ENCODE results near the gene QSOX1.

The QSOX1 gene

GRCh38 chr1:180152588-180152987 lies 2.1 kb upstream of the QSOX1 start:
- DNase-seq: no peak

GRCh38 chr1:180153032-180153431 lies 1.6 kb upstream of the QSOX1 start:
- no peak for DNase-seq

DNA sequence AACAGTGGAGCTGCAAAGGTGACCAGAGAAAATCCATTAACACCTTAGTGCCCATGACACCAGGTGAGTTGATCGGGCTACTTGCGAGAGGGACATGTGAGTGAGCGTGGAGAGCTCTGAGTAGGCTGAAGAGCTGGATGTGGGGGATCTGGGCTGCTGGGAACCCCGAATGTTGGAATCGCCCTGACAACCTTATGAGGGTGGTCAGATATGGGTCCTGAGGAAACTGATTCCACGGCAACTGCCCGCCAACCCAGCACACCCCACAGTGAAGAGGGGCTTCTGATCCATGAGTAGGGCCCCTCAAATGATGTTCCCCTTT lies 705 bp upstream of the QSOX1 start:
- no peak for DNase-seq

DNA sequence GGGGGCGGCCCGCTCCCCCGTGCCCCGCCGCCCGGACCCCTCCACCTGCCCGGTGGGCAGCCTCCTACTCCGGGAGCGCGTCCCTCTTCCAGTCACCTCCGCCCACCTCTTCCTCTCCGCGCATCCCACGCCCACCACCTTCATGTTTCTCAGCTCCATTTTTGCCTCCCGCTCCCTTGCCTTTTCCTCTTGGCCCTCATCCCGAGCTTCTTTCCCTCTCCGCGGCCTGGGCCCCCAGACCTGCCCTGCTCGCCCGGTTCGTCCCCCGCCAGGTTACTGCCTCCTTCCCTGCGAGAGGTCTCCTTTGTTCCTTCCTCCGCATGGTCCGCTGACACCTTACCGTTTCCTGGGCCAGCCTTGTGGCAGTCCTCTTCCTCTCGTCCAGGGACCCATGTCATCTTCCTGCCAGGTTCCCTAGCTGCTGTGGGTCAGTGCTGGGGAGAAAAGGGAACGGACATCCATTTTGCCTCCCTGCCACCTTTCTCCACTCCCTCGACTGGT lies 563 bp downstream of the QSOX1 start:
- no peak for DNase-seq

DNA sequence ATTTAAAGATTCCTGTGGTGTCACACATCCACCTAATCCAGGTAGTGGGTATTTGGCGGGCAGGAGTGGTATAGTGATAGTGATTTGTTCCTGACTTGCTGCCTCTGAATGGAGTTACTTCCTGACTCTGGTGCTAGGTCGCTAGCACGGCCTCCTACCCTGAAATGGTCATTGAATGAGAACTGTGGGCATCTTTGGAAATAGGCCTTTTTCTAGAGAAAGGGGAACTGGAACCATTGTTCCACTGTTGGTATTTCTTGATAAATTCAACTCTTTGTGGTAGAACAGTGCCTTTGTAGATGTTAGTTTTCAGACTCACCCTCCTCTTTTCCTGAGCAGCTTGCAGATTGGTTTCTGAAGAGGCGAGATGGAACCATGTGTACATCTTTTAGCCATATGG lies 1.5 kb downstream of the QSOX1 start:
- DNase-seq: peak; percentile 70

- DNase-seq: peak; percentile 27
Measured at GRCh38 chr1:180156631-180157091, 2.0 kb downstream of the QSOX1 start.

DNA sequence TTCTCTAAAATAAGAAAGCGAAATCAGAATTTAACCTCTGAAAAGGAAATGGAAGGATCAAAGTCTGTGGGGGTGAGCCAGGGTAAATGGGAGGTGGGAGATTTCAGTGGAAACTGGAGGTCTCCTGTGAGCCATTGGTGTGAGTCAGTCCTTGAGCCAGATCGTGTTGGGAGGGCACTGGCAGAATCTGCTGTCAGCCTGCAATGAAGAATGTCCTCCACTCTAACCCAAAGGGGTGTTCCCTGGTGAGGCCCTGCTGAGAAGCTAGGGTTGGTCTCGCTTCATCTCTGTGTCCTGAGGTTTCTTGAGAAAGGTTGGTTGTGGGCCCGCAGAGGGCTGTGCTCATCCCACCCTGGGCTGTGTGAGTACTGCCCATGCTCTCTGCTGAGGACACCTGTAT lies 2.4 kb downstream of the QSOX1 start:
- no peak for DNase-seq

DNA sequence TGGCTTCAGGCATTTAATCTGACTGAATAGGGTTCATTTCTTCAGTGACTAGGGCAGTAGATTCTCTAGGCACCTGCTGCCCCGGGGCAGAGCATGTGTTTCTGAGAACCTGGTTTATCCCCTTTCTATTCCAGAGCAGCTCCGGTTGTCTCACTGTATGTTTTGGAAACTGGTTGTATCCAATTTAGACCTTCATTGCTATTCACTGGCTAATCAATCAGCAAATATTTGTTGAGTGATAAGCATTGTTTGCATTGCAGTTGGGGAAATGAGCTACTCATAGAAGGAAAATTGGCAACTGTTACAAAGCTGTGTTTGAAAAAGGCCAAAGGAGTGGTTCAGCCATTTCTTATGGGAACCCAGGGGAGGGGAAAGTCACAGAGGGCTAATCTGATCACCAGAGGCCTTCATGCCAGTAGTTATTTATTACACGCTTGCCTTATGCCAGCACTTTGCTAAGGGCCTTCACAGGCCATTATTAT lies 2.9 kb downstream of the QSOX1 start:
- no peak for DNase-seq

- DNase-seq: no peak
Measured at GRCh38 chr1:180158149-180159147, 3.8 kb downstream of the QSOX1 start.

GRCh38 chr1:180160357-180160756 lies 5.7 kb downstream of the QSOX1 start:
- peak; percentile 53 for DNase-seq

DNA sequence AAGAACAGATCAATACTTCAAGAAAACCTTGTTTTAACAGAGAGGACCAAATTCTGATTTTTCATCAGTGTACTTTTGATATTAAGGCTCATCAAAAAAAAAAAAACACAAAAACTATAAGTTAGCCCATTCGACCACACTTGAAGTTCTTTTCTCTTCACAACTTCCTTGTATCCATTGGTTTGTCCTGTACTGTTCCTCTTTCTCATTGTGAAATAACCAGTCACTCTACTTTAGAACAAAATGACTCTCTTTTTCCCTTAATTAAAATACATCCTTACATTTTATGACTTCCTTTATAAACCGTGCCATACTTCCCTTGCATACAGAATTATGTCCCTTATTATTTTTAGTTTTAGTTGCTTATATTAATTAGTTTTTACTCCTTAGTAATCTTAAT lies 8.4 kb downstream of the QSOX1 start:
- peak; percentile 35 for DNase-seq

GRCh38 chr1:180165096-180165495 lies 10.4 kb downstream of the QSOX1 start:
- no peak for DNase-seq

DNA sequence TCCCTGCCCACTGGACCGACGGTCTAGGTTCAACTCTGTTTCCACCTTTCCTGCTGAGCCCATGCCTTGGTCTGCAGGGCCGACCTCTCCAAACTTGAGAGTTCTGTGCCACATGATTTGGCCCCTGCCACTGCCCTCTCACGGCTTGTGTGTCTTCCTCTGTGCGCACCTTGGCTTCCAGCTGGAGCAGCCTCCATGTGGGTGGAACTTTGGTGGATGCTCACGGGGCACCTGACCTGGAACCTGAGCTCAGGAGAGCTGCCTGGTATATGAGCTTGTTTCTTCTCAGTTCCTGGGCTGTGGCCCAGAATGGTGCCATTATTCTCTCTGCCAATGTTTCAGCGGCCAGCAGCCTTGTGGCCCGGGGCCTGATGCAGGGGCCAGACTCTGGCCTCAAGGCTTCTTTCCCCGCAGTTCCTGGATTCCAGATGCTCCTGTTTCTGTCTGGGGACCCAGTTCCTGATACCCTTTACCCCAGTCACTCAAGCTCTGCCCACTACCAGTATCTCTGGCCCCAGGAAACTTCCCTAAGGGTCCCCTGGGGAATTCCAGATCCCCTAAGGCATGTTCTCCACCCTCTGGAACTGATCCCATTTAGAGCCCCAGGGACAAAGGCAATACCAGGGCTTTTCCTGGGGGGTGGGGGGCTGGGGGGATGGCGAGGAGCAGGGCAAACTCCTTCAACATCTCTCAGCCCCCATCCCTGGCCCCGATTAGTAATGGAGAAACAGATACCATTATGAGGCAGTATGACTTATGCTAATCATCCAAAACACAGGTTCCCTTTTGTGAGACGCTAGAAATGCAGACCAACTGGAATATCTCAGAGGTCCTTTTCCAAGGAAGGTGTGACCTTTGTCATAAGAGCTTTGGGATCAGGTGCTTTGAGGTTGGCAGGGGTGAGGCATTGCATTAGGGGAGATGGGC lies 11.1 kb downstream of the QSOX1 start:
- DNase-seq: no peak

DNA sequence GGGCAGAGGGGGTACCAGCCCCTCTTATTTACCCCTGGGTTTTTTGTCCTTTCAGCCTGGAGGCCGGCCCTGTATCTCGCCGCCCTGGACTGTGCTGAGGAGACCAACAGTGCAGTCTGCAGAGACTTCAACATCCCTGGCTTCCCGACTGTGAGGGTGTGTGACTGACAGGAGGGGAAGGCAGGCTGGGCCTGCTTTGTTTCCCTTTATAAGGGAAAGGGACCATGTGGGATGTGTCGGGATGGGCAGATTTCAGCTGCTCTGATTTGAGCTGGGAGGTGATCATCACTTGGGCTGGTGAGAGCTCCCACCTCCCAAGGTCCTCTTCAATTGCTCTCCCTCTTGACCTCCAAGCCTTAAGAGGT lies 11.7 kb downstream of the QSOX1 start:
- DNase-seq: no peak

DNA sequence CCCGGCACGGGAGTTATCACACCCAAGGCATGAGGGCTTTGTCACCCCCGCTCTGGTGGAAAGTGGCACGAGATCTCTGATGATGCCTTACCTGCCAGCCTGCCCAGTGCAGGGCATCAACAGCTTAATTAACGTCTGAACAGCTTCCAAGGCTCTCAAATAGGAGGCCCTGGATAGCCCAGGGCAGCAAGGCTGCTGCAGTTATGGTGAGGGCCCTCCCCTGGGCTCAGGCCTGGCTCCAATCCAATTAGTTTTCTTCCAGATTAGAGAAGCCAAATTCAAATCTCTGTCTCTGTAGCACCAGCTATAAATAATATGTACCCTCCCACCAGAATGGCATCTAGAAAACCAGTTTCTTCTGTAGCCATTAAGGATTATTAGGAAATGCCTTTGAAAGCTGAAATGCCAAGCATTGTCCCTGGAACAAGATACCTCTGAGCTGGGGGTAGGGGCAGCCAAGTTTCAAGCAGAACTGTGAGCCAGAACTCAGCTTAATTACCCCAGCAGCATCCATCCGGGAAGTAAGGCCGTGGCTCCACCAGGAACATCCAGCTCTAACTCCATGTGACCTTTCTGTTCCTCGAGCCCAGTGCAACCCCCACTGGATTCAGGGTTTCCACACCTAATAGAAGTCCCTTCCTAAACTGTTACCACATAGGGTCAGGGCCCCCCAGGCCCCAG lies 12.5 kb downstream of the QSOX1 start:
- no peak for DNase-seq

DNA sequence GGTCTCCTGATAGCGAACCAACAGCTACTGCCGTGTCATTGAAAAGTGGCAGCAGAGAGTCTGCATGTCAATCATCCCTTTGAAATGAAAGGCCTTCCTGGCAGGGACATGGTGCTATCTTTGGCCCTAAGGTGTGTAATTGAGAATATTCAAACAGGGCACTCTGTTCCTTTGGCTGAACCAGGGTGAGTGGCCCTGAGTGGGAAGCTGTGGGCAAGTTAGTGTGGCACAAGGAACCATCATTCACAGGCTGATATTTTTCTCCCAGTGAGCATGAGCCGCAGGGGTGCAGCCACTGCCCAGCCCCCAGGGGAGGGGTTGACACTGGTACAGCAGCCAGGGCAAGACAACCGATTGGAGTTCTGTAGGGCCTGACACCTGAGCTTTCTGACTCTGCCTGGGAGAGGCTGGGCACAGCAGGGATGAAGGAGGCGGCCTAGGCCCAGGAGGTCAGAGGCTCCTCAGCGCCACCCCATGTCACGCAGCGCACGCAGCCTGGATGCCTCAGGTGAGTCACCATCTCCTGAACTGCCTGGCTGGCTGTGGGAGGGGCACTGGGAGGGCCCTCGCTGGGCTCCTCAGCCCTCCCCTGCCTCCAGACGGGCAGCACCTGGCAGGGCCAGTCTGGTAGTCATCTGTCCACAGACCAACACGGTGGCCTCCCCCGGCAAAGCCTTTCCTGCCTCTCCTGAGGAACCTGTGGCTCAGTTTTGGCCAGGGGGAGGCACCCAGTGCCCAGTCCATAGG lies 13.2 kb downstream of the QSOX1 start:
- DNase-seq: no peak

GRCh38 chr1:180168786-180169639 lies 14.3 kb downstream of the QSOX1 start:
- DNase-seq: peak; percentile 81

DNA sequence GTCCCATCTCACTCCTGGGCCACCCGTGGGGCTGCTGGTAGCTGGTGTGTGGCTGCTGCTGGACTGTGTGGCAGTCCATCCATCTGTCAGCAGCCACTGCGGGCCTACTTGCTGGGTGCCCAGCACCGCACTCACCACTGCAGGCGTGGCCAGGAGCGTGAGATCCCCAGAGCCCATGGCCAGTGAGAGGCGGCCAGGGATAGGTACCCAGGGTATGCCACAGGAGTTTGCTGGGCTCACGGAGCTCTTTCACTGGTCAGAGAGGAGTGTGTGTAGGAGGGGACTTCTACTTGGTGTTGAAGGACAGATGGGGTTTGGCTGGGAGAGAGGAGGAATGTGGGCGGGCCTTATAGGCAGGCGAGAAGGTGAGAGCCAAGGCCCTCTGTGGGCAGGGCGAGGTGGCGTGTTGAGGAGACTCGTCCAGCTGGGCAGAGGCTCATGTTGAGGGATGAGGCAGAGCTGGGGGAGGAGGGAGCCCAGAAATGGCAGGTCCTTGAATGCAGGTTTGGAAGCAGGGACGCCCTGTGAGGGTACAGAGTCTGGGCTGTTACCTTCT lies 15.0 kb downstream of the QSOX1 start:
- no peak for DNase-seq

- no peak for DNase-seq
Measured at GRCh38 chr1:180170546-180171151, 16.0 kb downstream of the QSOX1 start.

- no peak for DNase-seq
Measured at GRCh38 chr1:180171691-180172090, 17.0 kb downstream of the QSOX1 start.
